ENCODE results near the gene DMXL1.

DNA sequence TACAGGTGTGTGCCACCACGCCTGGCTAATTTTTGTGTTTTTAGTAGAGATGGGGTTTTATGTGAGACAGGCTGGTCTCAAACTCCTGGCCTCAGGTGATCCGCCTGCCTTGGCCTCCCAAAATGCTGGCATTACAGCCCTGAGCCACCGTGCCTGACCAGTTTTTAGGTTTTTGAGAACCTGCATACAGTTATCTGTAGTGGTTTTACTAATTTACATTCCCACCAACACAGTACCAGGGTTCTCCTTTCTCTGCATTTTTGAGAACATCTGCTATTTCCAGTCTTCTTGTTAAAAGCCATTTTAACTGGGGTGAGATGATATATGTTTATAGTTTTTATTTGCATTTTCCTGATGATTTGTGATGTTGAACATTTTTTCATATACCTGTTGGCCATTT, 12.8 kb downstream of the DMXL1 start:
- TF ChIP-seq, protein P1, sequence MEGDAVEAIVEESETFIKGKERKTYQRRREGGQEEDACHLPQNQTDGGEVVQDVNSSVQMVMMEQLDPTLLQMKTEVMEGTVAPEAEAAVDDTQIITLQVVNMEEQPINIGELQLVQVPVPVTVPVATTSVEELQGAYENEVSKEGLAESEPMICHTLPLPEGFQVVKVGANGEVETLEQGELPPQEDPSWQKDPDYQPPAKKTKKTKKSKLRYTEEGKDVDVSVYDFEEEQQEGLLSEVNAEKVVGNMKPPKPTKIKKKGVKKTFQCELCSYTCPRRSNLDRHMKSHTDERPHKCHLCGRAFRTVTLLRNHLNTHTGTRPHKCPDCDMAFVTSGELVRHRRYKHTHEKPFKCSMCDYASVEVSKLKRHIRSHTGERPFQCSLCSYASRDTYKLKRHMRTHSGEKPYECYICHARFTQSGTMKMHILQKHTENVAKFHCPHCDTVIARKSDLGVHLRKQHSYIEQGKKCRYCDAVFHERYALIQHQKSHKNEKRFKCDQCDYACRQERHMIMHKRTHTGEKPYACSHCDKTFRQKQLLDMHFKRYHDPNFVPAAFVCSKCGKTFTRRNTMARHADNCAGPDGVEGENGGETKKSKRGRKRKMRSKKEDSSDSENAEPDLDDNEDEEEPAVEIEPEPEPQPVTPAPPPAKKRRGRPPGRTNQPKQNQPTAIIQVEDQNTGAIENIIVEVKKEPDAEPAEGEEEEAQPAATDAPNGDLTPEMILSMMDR (IDR thresholded peaks at IDR 0.05): no peak
- TF ChIP-seq POLR2AphosphoS5 (IDR thresholded peaks at IDR 0.05) (no peak), POLR2A (IDR thresholded peaks at IDR 0.05) (no peak), EP300 (IDR thresholded peaks at IDR 0.05) (no peak)
